ELF-1 (cell line): ENCODE data around the gene SHMT2.
A peak's percentile ranks its signal among the peaks of the same experiment; 100 is the strongest.

Experiments used
- DNase-seq: peaks from one replicate; pipeline ENCODE4 v3.0.0-alpha.2; 2016; ENCODE audit warnings: low read depth, low spot score

The SHMT2 gene

GRCh38 chr12:57196956-57197355 is 32.6 kb upstream of the SHMT2 start:
- DNase-seq, result no peak

DNA sequence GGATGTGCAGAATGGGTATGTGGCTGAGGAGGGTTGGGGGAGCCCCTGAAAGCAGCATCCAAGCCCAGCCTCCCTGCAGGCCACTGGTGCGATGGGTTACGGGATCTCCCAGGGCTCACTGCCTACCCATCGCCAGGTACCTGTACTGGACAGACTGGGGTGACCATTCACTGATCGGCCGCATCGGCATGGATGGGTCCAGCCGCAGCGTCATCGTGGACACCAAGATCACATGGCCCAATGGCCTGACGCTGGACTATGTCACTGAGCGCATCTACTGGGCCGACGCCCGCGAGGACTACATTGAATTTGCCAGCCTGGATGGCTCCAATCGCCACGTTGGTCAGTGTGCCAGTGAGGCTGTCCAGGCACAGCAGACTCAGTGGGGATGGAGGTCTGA is 31.2 kb upstream of the SHMT2 start:
- DNase-seq, result no peak

DNA sequence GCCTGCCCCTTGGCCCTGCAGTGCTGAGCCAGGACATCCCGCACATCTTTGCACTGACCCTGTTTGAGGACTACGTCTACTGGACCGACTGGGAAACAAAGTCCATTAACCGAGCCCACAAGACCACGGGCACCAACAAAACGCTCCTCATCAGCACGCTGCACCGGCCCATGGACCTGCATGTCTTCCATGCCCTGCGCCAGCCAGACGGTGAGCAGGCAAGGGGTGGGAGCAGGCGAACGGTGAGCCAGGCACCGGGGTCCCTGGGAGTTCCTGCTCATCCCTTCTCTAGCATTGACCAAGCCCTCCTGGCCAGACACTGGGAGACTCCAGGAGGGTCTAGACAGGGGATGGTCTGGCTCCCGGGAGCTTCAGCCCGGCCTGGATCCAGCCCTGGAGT is 30.3 kb upstream of the SHMT2 start:
- no peak for DNase-seq

GRCh38 chr12:57200497-57200896 is 29.0 kb upstream of the SHMT2 start:
- no peak for DNase-seq

DNA sequence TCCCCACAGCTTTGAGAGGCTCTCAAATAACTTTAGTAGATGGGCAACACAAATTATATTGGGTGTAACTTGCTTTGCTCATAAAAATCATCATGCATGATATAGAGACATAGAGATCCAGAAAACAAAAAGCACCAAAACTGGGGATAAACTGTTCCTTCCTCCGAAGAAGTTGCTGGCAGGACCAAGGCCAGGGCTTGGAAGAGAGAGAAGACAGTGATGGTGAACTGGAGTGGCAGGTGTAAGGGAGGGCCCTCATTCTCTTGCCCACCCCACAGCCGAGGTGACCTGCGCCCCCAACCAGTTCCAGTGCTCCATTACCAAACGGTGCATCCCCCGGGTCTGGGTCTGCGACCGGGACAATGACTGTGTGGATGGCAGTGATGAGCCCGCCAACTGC is 28.3 kb upstream of the SHMT2 start:
- DNase-seq, result no peak

GRCh38 chr12:57201631-57202030 is 27.9 kb upstream of the SHMT2 start:
- DNase-seq, result no peak

DNA sequence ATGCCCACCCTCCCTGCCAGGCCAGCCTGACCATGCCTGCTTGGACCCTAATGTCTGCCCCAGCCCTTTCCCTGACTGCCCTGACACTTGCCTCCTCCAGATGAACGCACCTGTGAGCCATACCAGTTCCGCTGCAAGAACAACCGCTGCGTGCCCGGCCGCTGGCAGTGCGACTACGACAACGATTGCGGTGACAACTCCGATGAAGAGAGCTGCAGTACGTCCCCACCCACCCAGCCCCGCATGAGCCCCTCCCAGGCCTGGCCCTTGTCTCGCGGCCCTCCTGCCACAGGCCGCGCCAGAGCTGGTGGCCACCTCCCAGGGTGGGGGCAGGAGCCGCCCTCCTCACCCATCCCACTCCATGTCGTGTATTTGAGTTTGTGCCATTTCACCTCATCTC is 27.2 kb upstream of the SHMT2 start:
- no peak for DNase-seq

GRCh38 chr12:57203201-57203600 is 26.3 kb upstream of the SHMT2 start:
- DNase-seq, result no peak

- DNase-seq, result no peak
Measured at GRCh38 chr12:57203791-57204190, 25.7 kb upstream of the SHMT2 start.

- no peak for DNase-seq
Measured at GRCh38 chr12:57204454-57204853, 25.1 kb upstream of the SHMT2 start.

- no peak for DNase-seq
Measured at GRCh38 chr12:57205186-57205585, 24.3 kb upstream of the SHMT2 start.

- no peak for DNase-seq
Measured at GRCh38 chr12:57205931-57206330, 23.6 kb upstream of the SHMT2 start.

- DNase-seq, result no peak
Measured at GRCh38 chr12:57207731-57208630, 21.5 kb upstream of the SHMT2 start.

DNA sequence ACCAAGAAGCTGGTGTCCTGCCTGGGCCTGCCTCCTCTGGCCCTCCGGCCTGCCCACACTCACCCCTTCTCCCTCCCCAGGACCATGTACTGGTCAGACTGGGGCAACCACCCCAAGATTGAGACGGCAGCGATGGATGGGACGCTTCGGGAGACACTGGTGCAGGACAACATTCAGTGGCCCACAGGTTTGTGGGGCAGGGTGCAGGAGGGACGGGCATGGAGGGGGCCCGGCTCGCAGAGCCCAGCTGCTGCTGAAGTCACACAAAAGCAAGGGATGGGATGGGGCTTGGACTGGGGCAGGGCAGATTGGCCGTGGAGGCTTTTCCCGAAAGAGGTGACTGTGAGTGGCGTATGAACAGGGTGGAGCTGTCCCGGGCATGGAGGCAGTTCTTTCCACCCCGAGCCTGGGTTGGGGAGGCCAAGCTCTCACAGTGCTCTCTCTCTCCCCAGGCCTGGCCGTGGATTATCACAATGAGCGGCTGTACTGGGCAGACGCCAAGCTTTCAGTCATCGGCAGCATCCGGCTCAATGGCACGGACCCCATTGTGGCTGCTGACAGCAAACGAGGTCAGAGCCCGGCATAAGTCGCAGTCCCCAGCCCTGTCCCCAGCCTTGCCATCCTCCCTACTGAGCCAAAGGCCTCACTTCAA is 20.8 kb upstream of the SHMT2 start:
- no peak for DNase-seq

DNA sequence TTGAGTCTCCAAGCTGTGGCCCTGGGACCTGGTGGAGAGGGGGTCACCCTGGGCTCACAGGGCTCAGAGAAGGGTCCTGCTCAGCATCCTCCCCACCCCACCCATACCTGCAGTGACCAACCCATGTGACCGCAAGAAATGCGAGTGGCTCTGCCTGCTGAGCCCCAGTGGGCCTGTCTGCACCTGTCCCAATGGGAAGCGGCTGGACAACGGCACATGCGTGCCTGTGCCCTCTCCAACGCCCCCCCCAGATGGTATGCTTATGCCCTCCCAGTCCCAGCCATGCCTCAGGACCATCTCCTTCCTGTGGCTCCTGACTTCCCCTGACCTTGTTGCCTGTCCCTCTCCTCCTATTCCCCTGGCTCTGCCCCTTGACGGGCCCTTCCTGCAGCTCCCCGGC is 19.6 kb upstream of the SHMT2 start:
- no peak for DNase-seq

DNA sequence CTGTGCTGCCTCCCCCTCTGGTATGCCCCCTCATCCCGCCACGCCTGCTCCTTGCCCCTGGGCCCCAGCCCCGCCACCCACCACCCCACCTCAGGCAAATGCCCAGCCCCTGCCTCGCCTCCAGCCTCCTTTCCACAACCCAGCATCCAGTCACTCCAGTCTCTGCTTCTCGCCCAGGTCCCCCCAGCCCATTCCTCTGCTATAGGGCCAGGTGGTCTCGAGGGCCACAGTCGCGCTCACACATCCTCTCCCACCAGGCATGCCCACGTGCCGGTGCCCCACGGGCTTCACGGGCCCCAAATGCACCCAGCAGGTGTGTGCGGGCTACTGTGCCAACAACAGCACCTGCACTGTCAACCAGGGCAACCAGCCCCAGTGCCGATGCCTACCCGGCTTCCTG is 19.1 kb upstream of the SHMT2 start:
- no peak for DNase-seq

GRCh38 chr12:57210926-57211692 is 18.4 kb upstream of the SHMT2 start:
- no peak for DNase-seq

DNA sequence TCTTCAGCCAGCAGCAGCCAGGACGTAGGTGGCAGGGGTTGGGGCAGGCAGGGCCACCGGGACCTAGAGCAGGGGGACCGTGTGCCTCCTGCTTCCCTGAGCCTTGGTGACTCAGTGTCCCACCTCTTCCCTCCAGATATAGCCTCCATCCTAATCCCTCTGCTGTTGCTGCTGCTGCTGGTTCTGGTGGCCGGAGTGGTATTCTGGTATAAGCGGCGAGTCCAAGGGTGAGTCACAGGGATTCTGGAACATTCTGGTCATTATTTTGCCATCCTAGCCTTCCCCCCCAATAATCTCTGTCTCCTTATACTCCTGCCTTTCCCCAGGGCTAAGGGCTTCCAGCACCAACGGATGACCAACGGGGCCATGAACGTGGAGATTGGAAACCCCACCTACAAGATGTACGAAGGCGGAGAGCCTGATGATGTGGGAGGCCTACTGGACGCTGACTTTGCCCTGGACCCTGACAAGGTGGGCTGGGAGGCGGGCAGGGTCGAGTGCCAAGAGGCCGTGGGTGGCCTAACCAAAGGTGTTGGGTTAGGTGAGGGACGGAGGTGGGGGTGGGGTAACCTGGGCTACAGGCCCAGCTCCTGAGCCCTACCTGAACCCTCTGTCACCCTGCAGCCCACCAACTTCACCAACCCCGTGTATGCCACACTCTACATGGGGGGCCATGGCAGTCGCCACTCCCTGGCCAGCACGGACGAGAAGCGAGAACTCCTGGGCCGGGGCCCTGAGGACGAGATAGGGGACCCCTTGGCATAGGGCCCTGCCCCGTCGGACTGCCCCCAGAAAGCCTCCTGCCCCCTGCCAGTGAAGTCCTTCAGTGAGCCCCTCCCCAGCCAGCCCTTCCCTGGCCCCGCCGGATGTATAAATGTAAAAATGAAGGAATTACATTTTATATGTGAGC is 17.5 kb upstream of the SHMT2 start:
- no peak for DNase-seq

- no peak for DNase-seq
Measured at GRCh38 chr12:57212701-57213057, 16.8 kb upstream of the SHMT2 start.

DNA sequence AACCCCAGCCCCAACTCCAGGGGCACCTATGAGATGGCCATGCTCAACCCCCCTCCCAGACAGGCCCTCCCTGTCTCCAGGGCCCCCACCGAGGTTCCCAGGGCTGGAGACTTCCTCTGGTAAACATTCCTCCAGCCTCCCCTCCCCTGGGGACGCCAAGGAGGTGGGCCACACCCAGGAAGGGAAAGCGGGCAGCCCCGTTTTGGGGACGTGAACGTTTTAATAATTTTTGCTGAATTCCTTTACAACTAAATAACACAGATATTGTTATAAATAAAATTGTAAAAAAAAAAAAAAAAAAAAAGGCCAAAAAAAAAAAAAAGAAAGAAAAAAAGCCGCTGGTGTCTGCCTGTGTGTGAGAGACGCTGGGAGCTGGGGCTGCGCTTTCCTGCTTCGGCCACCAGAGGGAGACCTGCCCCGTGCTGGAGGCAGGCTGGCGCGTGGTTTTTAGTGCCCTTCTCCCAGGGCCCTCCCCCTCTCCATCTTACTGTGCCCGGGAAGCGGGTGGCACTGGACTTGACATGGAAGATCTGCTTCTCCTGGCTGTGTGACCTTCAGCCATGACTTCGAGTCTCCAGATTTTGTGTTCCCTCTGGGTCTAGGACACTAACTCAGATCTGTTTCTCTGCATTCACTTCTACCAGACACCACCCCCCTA is 16.3 kb upstream of the SHMT2 start:
- DNase-seq, result peak; percentile 92
